KG1 (cell line): Measurements from ENCODE around the gene AFTPH.

Source experiments
- DNase-seq: peaks from one replicate; lab custom pipeline; 2025; lab: John Stamatoyannopoulos, UW

The AFTPH gene

GRCh38 chr2:64540615-64541014, 16.5 kb downstream of the AFTPH start:
- no peak for DNase-seq

- DNase-seq = no peak
Measured at GRCh38 chr2:64541547-64541946, 17.4 kb downstream of the AFTPH start.

GRCh38 chr2:64542071-64543007, 18.2 kb downstream of the AFTPH start:
- no peak for DNase-seq

GRCh38 chr2:64543008-64543697, 19.0 kb downstream of the AFTPH start:
- DNase-seq = no peak

GRCh38 chr2:64548761-64549160, 24.6 kb downstream of the AFTPH start:
- no peak for DNase-seq

GRCh38 chr2:64550042-64550441, 25.9 kb downstream of the AFTPH start:
- DNase-seq = no peak

- DNase-seq = no peak
Measured at GRCh38 chr2:64551851-64552250, 27.7 kb downstream of the AFTPH start.

- DNase-seq = no peak
Measured at GRCh38 chr2:64554117-64554516, 30.0 kb downstream of the AFTPH start.

- DNase-seq = no peak
Measured at GRCh38 chr2:64558445-64559081, 34.4 kb downstream of the AFTPH start.

- DNase-seq = peak; percentile 13
Measured at GRCh38 chr2:64562148-64562784, 38.1 kb downstream of the AFTPH start.

- DNase-seq = no peak
Measured at GRCh38 chr2:64563436-64563938, 39.4 kb downstream of the AFTPH start.

GRCh38 chr2:64565949-64566710, 42.0 kb downstream of the AFTPH start:
- no peak for DNase-seq

- no peak for DNase-seq
Measured at GRCh38 chr2:64567473-64567872, 43.3 kb downstream of the AFTPH start.

GRCh38 chr2:64568836-64569235, 44.7 kb downstream of the AFTPH start:
- no peak for DNase-seq

GRCh38 chr2:64574871-64575270, 50.7 kb downstream of the AFTPH start:
- no peak for DNase-seq

GRCh38 chr2:64581018-64581417, 56.9 kb downstream of the AFTPH start:
- DNase-seq = no peak

- no peak for DNase-seq
Measured at GRCh38 chr2:64581777-64582539, 57.8 kb downstream of the AFTPH start.

GRCh38 chr2:64582774-64583340, 58.7 kb downstream of the AFTPH start:
- no peak for DNase-seq

GRCh38 chr2:64586054-64586453, 61.9 kb downstream of the AFTPH start:
- no peak for DNase-seq

- peak; percentile 39 for DNase-seq
Measured at GRCh38 chr2:64586883-64587481, 62.9 kb downstream of the AFTPH start.
